GM12891 (cell line): ENCODE data around the gene SPATA21.

Source experiments
- POLR2A ChIP-seq: IDR thresholded peaks from 2 replicates; pipeline ENCODE4 v1.6.1; 2011; ENCODE audit warnings: low read depth, low read length, control low read depth
- POLR2AphosphoS5 ChIP-seq: IDR thresholded peaks from 2 replicates; pipeline ENCODE4 v1.6.1; 2011; ENCODE audit warnings: low read depth, low read length, control low read depth
- POU2F2 ChIP-seq: IDR thresholded peaks from 2 replicates; pipeline ENCODE4 v1.6.1; 2011; ENCODE audit warnings: low read depth, mild to moderate bottlenecking, control low read depth, low read length, moderate library complexity
- SPI1 ChIP-seq: IDR thresholded peaks from 2 replicates; pipeline ENCODE4 v1.6.1; 2011; ENCODE audit warnings: low read depth, low read length, control low read depth
- TAF1 ChIP-seq: IDR thresholded peaks from 2 replicates; pipeline ENCODE4 v1.6.1; 2011; ENCODE audit warnings: low read depth, low read length, control low read depth

- TF ChIP-seq POLR2AphosphoS5 = no peak
- 0 out of 2 replicates have a peak, but pooled peaks have one; percentile 21 for TF ChIP-seq POLR2A
- TF ChIP-seq POU2F2 = no peak
- TF ChIP-seq SPI1 = no peak
- no peak for TF ChIP-seq TAF1
These were observed 40.6 kb downstream of the SPATA21 start for GRCh38 chr1:16396591-16396990.
